Measurements from ENCODE around the gene ASAP3. TPM values are rescaled to one million over a fixed set of nuclear protein-coding genes. Genes with fewer than 3 reads are reported as not detected.

ASAP3 gene
- total and polyA plus RNA-seq, 2 experiments from 2014 or later, result 28.8 to 45.1 TPM

DNA sequence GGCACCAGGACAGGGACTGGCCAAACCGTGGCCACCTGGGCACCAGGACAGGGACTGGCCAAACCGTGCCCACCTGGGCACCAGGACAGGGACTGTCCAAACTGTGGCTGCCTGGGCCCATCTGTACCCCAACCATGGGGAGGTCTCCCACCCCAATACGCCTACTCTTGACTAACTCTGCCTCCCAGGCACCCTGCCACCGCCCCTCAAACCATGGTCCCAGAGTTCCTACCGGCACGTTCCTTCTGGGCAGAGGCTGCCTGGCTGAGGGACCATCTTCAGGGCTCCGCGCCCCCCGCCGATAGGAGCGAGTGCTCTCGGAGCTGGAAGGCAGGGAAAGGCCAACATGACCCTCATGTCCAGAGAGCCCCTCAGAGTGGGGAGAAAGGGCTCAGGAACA is 53.2 kb downstream of the ASAP3 start:
- Histone ChIP-seq H3K4me1 (ENCODE audit: insufficient read depth) (no peaks in the 10 kb centered on the region), H4K20me1 (ENCODE audit: insufficient read depth, poor library complexity, severe bottlenecking) (no peaks in the 10 kb centered on the region), H3K27me3 (no peaks in the 10 kb centered on the region), H3K9me3 (ENCODE audit: low read depth) (no peaks in the 10 kb centered on the region), H3K4me2 (no peak overlapping the region), H3K9me2 (replicated peaks; ENCODE audit: insufficient read depth) (no peaks in the 10 kb centered on the region), H3K79me2 (no peaks in the 10 kb centered on the region), H3K36me3 (replicated peaks; ENCODE audit: insufficient read depth, low read depth) (no peaks in the 10 kb centered on the region), H2AFZ (no peak overlapping the region), H3K27ac (no peak overlapping the region), H3K4me3 (no peak overlapping the region)
- DNase-seq (ENCODE audit: low spot score), result no peak
- TF ChIP-seq EZH2 (IDR thresholded peaks at IDR 0.05; ENCODE audit: borderline replicate concordance), result no peak
- TF ChIP-seq, protein P1, sequence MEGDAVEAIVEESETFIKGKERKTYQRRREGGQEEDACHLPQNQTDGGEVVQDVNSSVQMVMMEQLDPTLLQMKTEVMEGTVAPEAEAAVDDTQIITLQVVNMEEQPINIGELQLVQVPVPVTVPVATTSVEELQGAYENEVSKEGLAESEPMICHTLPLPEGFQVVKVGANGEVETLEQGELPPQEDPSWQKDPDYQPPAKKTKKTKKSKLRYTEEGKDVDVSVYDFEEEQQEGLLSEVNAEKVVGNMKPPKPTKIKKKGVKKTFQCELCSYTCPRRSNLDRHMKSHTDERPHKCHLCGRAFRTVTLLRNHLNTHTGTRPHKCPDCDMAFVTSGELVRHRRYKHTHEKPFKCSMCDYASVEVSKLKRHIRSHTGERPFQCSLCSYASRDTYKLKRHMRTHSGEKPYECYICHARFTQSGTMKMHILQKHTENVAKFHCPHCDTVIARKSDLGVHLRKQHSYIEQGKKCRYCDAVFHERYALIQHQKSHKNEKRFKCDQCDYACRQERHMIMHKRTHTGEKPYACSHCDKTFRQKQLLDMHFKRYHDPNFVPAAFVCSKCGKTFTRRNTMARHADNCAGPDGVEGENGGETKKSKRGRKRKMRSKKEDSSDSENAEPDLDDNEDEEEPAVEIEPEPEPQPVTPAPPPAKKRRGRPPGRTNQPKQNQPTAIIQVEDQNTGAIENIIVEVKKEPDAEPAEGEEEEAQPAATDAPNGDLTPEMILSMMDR (IDR thresholded peaks at IDR 0.05; ENCODE audit: poor library complexity), result no peak
- no peak for TF ChIP-seq EZH2phosphoT487 (IDR thresholded peaks at IDR 0.05; ENCODE audit: low read depth, severe bottlenecking, unreplicated experiment)
- WGBS (ENCODE audit: low lambda C conversion rate, missing lambda C conversion rate), result 98% methylated on average over 12 of the region's 12 CpGs

DNA sequence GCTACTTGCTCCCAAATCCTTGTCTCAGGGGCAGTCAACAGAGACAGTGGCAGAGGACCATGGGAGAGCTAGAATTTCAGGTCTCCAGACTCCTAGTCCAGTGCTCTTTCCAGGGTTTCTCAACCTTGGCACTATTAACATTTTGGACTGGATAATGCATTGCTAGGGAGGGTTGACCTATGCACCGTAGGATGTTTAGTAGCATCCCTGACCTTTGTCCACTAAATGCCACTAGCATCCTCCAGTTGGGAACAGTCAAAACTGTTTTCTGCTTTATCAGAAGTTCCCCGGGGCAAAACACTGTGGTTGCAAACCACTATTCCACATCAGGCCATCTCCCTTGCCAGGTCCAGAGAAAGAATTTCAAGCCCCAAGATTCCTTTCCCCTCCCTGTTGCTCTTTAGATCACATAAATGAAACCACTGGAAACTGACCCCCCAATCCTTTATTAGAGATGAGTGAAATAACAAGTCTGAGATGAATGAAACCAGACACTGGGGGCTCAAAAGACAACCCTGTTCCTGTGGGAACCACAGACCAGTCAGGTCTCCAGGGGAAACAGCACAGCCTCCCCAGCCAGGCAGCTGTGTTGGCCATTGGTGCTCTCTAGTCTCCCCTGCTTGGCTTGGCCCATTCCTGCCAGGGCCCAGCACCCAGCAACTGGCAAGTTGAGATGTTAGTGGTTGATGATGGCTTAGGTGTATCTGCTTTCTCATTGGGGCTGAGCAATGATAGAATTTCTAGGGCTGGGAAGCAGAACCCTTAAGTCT is 55.7 kb downstream of the ASAP3 start:
- Histone ChIP-seq H3K36me3 (replicated peaks; ENCODE audit: insufficient read depth, low read depth) (no peaks in the 10 kb centered on the region), H3K4me1 (ENCODE audit: insufficient read depth) (peaks cover 16% of the 10 kb centered on the region), H2AFZ (no peak overlapping the region), H3K4me2 (no peak overlapping the region), H3K9me2 (replicated peaks; ENCODE audit: insufficient read depth) (no peaks in the 10 kb centered on the region), H3K27ac (no peak overlapping the region), H3K4me3 (no peak overlapping the region), H4K20me1 (ENCODE audit: insufficient read depth, poor library complexity, severe bottlenecking) (no peaks in the 10 kb centered on the region), H3K79me2 (no peaks in the 10 kb centered on the region), H3K9me3 (ENCODE audit: low read depth) (no peaks in the 10 kb centered on the region), H3K27me3 (no peaks in the 10 kb centered on the region)
- WGBS (ENCODE audit: low lambda C conversion rate, missing lambda C conversion rate), result 91% methylated on average over 2 of the region's 2 CpGs
- TF ChIP-seq EZH2 (IDR thresholded peaks at IDR 0.05; ENCODE audit: borderline replicate concordance) (no peak), EZH2phosphoT487 (IDR thresholded peaks at IDR 0.05; ENCODE audit: low read depth, severe bottlenecking, unreplicated experiment) (no peak)
- TF ChIP-seq, protein P1 (IDR thresholded peaks at IDR 0.05; ENCODE audit: poor library complexity), result no peak
- no peak for DNase-seq (ENCODE audit: low spot score)

DNA sequence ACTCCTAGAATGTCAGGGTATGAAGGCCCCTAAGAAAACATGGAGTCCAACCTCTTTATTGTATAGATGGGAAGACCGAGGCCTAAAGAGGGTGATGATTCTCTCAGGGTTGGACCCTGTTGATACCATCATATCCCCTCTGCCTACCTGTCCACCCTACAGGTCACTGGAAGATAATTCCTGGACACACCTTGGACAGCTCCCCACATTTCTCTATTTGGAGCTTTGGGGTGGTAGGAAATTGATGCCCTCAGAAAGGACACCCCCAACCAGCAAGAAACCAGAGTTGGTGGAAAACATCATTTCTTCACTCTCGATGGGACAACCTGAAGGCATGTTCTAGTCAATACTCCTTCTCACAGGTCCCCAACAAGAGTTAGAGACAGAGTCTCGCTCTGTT is 56.4 kb downstream of the ASAP3 start:
- Histone ChIP-seq H3K27me3 (no peaks in the 10 kb centered on the region), H3K36me3 (replicated peaks; ENCODE audit: insufficient read depth, low read depth) (no peaks in the 10 kb centered on the region), H3K9me2 (replicated peaks; ENCODE audit: insufficient read depth) (no peaks in the 10 kb centered on the region), H3K4me2 (no peak overlapping the region), H3K4me1 (ENCODE audit: insufficient read depth) (peaks cover 24% of the 10 kb centered on the region), H2AFZ (no peak overlapping the region), H3K27ac (no peak overlapping the region), H4K20me1 (ENCODE audit: insufficient read depth, poor library complexity, severe bottlenecking) (no peaks in the 10 kb centered on the region), H3K9me3 (ENCODE audit: low read depth) (no peaks in the 10 kb centered on the region), H3K79me2 (no peaks in the 10 kb centered on the region), H3K4me3 (no peak overlapping the region)
- no peak for DNase-seq (ENCODE audit: low spot score)
- TF ChIP-seq, protein P1 (IDR thresholded peaks at IDR 0.05; ENCODE audit: poor library complexity), result no peak
- TF ChIP-seq EZH2 (IDR thresholded peaks at IDR 0.05; ENCODE audit: borderline replicate concordance), result no peak
- no peak for TF ChIP-seq EZH2phosphoT487 (IDR thresholded peaks at IDR 0.05; ENCODE audit: low read depth, severe bottlenecking, unreplicated experiment)
- 96% methylated on average over 3 of the region's 3 CpGs for WGBS (ENCODE audit: low lambda C conversion rate, missing lambda C conversion rate)

Measured in hepatocyte (in vitro differentiated cells).